Smooth muscle cell of bladder (primary cell): ENCODE data around the gene STUM. TPM values are rescaled to one million over a fixed set of nuclear protein-coding genes. Genes with fewer than 3 reads are reported as not detected.

ENCODE experiments used
- total RNA-seq: library from RNA; depleted of rRNA; stranded (reverse); fragments of >200 nt; gene quantifications from 2 replicates; pipeline ENCODE4 v1.2.3, GENCODE V29; 2014

The STUM gene
- total RNA-seq = under 0.01 TPM in 1 of 2 replicates, not detected in the other

GRCh38 chr1:226548256-226549093, at the start of gene STUM:
TSS of gene STUM (plus strand) at chr1:226548764. CDS start at chr1:226548905, 141 bp downstream.

Other genes with a start within 250 kb of the STUM start
- gene LIN9, start 239.6 kb upstream of the STUM start, total RNA-seq = 1.3 and 1.7 TPM in 2 replicates
- 58.5 and 72.7 TPM in 2 replicates for gene PARP1, start 140.7 kb upstream of the STUM start, total RNA-seq
- 2.3 and 3.1 TPM in 2 replicates for gene ITPKB, start 190.5 kb downstream of the STUM start, total RNA-seq